EH (cell line): Measurements from ENCODE around the gene EML4.

ENCODE experiments used
- DNase-seq: peaks from one replicate; pipeline ENCODE4 v3.0.0-alpha.2; 2015; ENCODE audit warnings: low read depth

Gene EML4

DNA sequence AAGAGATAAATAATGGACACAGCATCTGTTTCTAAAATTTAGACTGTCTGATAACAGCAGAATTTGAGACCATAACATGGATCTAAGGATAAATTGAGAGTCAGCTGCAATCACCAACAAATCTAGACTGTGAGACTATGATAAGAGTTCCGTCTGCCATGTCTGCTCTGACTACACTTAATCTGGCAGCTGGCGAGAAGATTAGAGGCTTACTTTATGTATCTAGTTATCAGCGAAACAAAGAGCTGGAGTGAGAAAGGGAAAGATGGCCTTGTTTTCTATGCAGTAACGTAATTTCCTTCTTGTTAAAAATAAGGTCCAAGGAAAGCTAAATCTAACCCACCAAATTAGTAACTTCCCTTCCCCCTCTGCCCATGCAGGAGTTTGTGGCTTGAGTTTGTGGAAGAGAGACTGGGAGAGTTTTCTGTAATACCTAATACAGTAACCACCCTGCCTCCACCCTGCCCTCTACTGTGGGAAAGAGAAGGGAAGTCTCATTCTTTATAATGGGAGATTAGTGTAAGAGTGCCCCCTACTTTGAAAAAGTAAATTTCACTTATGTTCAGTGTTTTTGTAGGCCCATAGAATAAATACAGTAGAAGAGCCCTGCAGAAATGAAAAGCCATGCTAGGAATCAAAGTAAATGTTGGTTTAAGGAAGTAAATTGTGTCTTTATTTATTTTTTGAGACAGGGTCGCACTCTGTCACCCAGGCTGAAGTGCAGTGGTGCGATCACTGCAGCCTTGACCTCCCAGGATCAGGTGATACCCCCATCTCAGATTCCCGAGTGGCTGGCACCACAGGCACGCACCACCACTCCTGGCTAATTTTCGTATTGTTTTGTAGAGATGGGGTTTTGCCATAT lies 27.5 kb downstream of the EML4 start:
- DNase-seq, result peak; percentile 72

DNA sequence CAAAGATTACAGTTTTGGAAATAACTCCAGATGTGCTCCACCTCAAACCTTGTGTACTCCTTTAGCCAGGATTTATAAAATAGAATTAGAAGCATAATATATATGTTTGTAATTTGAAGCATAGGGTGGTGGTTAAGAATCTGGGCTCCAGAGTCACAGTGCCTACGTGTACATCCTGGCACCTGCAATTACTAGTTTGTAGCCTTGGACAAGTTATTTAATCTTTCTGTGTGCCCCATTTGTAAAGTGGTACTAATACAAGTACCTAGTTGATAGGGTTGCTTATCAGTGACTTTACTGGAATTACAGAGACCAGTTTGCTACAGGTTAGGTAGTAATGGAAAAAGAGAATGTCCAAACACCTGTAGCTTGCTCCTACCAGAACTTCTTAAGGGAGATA lies 28.6 kb downstream of the EML4 start:
- no peak for DNase-seq

- no peak for DNase-seq
Observed at GRCh38 chr2:42198466-42198865, 29.3 kb downstream of the EML4 start.

- no peak for DNase-seq
Observed at GRCh38 chr2:42199002-42199401, 29.8 kb downstream of the EML4 start.

- no peak for DNase-seq
Observed at GRCh38 chr2:42199626-42200025, 30.5 kb downstream of the EML4 start.

DNA sequence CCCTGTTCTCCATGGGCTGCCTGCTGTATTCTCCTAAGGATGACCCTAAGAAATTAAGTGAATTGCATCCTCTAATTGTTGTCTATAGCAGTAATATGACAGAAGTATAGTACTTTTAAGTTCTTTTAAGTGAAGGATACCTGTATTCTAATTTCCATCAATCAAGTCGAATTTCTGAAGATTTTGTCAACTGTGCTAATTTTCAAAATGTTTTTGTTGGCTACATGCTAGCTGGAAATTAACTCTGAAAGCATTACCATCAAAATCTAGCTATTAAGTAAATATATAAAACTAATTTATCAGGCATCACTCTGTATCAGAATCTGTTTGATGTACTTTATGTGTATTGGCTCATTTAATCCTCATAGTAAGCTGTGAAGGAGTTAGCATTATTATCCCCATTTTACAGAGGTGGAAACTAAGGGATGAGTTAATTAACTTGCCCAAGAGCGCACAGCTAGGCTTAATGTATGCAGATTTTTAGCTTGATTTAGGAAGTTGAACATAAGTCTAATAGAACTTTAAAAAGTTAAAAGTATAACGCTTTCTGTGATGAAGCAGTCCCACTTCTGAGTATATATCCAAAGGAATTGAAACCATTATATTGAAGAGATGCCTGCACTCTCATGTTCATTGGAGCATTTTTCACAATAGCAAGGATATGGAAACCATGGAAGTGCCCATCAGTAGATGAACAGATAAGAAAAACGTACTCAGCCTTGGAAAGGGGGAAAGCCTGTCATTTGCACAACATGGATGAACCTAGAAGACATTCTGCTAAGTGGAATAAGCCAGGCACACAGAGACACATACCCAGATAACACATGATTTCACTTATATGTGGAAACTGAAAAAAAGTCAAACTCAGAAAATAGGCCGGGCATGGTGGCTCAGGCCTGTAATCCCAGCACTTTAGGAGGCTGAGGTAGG lies 32.0 kb downstream of the EML4 start:
- DNase-seq, result no peak

DNA sequence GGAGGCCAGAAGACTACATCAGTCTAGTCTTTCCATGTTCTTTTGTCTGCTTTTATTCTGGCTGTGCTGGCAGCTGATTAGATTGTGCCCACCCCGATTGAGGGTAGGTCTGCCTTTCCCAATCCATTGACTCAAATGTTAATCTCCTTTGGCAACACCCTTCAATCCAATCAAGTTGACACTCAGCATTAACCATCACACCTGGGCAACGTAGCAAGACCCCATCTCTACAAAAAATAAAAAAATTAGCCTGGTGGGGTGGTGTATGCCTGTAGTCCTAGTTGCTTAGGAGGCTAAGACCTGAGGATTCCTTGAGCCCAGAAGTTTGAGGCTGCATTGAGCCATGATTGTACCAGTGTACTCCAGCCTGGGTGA lies 33.5 kb downstream of the EML4 start:
- DNase-seq, result no peak

DNA sequence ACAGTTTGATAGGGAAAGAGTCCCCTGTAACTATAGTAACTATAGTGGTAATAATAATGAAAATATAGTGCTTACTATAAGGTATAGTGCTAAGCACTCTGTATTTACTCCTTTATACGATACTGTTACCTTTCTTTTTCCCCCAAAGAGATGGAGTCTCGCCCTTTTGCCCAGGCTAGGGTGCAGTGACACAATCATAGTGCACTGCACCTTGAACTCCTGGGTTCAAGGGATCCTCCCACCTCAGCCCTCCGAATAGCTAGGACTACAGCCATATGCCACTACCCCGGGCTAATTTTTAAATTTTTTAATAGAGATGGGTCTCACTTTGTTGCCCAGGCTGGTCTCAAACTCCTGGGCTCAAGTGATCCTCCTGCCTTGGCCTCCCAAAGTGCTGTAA lies 34.6 kb downstream of the EML4 start:
- DNase-seq, result no peak

- no peak for DNase-seq
Observed at GRCh38 chr2:42205337-42205736, 36.2 kb downstream of the EML4 start.

GRCh38 chr2:42207826-42208225 lies 38.7 kb downstream of the EML4 start:
- no peak for DNase-seq

- no peak for DNase-seq
Observed at GRCh38 chr2:42210203-42210602, 41.0 kb downstream of the EML4 start.

GRCh38 chr2:42211291-42211690 lies 42.1 kb downstream of the EML4 start:
- no peak for DNase-seq

- peak; percentile 25 for DNase-seq
Observed at GRCh38 chr2:42214669-42215068, 45.5 kb downstream of the EML4 start.

DNA sequence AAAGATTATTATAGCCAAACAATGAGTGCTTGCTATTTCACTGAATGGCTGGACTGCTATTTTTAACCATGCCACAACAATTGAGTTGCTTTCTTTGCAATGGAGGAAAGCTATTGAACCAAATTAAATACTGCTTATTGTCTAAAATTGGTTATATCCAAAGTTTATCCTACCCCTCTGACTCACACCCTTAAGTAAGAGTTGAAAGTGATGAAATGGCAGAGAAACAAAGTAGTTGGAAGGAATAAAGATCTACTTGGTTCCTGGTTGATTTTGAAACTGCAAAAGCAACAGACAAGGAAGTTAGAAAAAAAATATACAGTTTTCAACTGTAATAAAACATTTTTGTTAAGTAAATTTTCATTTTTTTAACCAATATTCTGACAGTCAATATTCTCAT lies 47.5 kb downstream of the EML4 start:
- DNase-seq, result peak; percentile 54

GRCh38 chr2:42217307-42217706 lies 48.2 kb downstream of the EML4 start:
- DNase-seq, result no peak

DNA sequence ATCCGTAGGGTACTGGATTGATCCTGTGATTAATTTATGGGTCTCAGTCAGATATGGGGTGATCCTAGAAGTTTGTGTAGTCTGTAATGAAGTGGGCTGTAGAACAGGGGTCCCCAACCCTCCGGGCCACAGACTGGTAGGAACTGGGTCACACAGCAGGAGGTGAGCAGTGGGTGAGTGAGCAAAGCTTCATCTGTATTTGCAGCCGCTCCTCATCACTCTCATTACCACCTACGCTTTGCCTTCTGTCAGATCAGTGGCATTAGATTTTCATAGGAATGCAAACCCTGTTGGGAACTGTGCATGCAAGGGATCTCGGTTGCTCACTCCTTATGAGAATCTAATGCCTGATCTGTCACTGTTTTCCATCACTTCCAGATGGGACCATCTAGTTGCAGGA lies 48.8 kb downstream of the EML4 start:
- DNase-seq, result no peak

DNA sequence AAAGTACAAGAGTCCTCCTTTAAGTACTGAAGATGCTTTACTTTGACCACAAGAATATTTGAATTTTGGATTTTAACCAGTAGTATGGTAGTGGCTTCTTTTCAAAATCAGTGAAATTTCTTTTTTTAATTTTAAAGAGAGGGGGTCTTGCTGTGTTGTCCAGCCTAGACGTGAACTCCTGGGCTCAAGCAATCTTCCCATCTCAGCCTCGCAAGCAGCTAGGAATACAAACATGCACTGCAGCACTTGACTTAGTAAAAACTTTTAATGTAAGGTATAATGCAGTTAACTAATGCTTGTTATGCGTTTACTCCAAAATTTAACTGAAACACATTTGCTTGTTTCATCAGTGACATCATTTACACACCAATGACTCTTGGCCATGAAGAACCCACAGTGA lies 49.6 kb downstream of the EML4 start:
- DNase-seq, result no peak

- no peak for DNase-seq
Observed at GRCh38 chr2:42219160-42219559, 50.0 kb downstream of the EML4 start.

DNA sequence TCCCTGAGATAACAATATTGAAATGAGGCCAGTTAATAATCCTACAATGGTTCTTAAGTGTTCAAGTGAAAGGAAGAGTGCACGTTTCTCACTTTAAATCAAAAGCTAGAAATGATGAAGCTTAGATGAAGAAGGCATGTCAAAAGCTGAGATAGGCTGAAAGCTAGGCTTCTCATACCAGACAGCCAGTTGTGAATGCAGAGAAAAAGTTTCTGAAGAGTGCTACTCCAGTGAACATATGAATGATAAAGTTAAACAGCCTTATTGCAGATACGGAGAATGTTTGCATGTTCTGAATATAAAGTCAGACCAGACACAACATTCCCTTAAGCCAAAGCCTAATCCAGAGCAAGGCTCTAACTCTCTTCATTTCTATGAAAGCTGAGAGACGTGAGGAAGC lies 51.4 kb downstream of the EML4 start:
- no peak for DNase-seq

- no peak for DNase-seq
Observed at GRCh38 chr2:42223067-42223854, 54.1 kb downstream of the EML4 start.

DNA sequence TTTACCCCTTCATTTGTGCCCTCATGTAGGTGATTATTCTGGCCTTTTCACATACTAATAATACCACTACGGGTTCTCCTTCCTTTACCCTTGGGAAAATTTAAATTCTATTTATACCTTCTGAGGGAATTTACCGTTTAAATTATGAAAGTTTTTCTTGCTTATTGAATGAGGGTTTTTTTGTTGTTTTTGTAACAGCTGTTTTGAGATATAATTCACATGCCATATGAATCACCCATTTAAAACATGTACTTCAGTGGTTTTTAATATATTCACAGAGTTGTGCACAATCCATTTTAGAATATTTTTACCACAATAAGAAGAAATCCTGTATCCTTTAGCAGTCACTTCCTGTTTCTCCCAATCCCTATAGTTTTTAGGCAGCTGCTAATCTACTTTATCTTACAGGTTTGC lies 54.7 kb downstream of the EML4 start:
- peak; percentile 44 for DNase-seq

DNA sequence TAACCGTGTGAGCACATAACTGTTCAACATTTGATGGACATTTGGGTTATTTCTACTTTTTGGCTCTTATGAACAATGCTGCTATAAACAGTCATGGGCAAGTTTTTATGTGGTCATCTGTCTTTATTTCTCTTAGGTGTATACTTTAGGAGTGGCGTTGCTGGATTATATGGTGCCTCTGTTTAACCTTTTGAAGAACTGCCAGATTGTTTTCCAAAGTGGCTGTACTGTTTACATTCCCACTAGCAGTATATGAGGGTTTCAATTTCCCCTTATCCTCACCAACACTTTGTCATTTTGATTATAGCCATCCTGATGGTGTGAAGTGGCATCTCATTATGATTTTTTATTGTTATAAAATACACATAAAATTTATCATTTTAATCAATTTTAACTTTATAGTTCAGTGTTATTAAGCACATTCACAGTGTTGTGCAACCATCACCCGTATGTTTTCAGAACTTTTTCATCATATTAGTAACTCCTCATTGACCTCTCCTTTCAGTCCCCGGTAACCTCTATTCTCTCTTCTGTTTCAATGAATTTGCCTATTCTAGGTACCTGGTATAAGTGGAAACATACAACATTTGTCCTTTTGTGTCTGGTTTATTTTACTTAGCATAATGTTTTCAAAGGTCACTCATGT lies 55.4 kb downstream of the EML4 start:
- DNase-seq, result no peak
